ENCODE results near the gene SLC7A1. TPM values are rescaled to one million over a fixed set of nuclear protein-coding genes. Genes with fewer than 3 reads are reported as not detected.

Gene SLC7A1
- total and polyA plus RNA-seq, 2 of the 8 experiments (the other 6 are each of a cell fraction or from before 2014, with no cell fraction given) = 26.8 to 114 TPM

- no peak overlapping the region for H4K8ac ChIP-seq (ENCODE audit: extremely low read depth, insufficient read depth, low read length)
- no peaks in the 10 kb centered on the region for H3K79me2 ChIP-seq (ENCODE audit: control insufficient read depth in 1 of 2, insufficient read depth in 2 of 2, low read length in 2 of 2)
- H3K4me2 ChIP-seq (ENCODE audit: insufficient read depth in 1 of 2, low read depth in 2 of 2, low read length in 2 of 2) = no peak overlapping the region
- H3K9ac ChIP-seq (replicated peaks in 1 of 4; ENCODE audit: extremely low read depth in 1 of 4, low read depth in 3 of 4, low read length in 3 of 4) = no peak overlapping the region
- ChIA-PET POLR2A (ENCODE audit: partially characterized antibody) (no interaction called here), CTCF (ENCODE audit: partially characterized antibody) (interaction anchor here (0.6 to 3.5 kb wide), 11 partner anchors 7 to 673 kb away, joined by 3 to 25 read pairs (median 4); no protein-coding TSS in a partner anchor)
- no peak overlapping the region for H2BK15ac ChIP-seq (ENCODE audit: low read length)
- H3K4ac ChIP-seq (replicated peaks; ENCODE audit: insufficient read length, low read depth, low read length) = no peak overlapping the region
- no peaks in the 10 kb centered on the region for H4K20me1 ChIP-seq (replicated peaks in 1 of 2; ENCODE audit: control insufficient read depth in 1 of 2, insufficient read depth in 2 of 2, low read length in 2 of 2)
- no peak overlapping the region for H4K91ac ChIP-seq (replicated peaks; ENCODE audit: insufficient read length, low read length)
- DNase-seq (ENCODE audit: low read depth in 1 of 2, low spot score in 2 of 2) = no peak
- no peak overlapping the region for H2BK12ac ChIP-seq (ENCODE audit: low read depth, low read length)
- H2AFZ ChIP-seq (ENCODE audit: low read length) = no peak overlapping the region
- no peak for FAIRE-seq
- no peak overlapping the region for H2BK120ac ChIP-seq (replicated peaks; ENCODE audit: low read depth, low read length)
- no peak for TF ChIP-seq RAD21 (IDR thresholded peaks at IDR 0.05 in 1 of 2, conservative IDR thresholded peaks at IDR 0.05 in 1 of 2; ENCODE audit: low read depth in 2 of 2, low read length in 2 of 2)
- TF ChIP-seq POLR2AphosphoS5 (IDR thresholded peaks at IDR 0.05; ENCODE audit: low read depth, low read length) = no peak
- TF ChIP-seq, protein P1, sequence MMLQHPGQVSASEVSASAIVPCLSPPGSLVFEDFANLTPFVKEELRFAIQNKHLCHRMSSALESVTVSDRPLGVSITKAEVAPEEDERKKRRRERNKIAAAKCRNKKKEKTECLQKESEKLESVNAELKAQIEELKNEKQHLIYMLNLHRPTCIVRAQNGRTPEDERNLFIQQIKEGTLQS (IDR thresholded peaks at IDR 0.05; ENCODE audit: insufficient read depth, low read depth, low read length) = no peak
- no peak for TF ChIP-seq SIRT6 (IDR thresholded peaks at IDR 0.05; ENCODE audit: low read length)
- no peak for TF ChIP-seq CREB1 (IDR thresholded peaks at IDR 0.05)
- TF ChIP-seq JUND (IDR thresholded peaks at IDR 0.05; ENCODE audit: low read length) = no peak
- TF ChIP-seq RFX5 (IDR thresholded peaks at IDR 0.05; ENCODE audit: borderline replicate concordance, low read depth, low read length) = no peak
- TF ChIP-seq E2F6 (IDR thresholded peaks at IDR 0.05) = no peak
- no peak for TF ChIP-seq FOSL1 (IDR thresholded peaks at IDR 0.05; ENCODE audit: insufficient read depth, low read depth, low read length)
- no peak for TF ChIP-seq EZH2 (IDR thresholded peaks at IDR 0.05; ENCODE audit: low read depth, low read length, severe bottlenecking)
- H3K23ac ChIP-seq (ENCODE audit: insufficient read length) = no peak overlapping the region
- H3K14ac ChIP-seq (ENCODE audit: insufficient read length) = no peak overlapping the region
- H3K4me3 ChIP-seq (ENCODE audit: extremely low read depth in 1 of 4, insufficient read depth in 2 of 4, low read depth in 3 of 4, low read length in 4 of 4) = no peak overlapping the region
- no peak overlapping the region for H4K5ac ChIP-seq (ENCODE audit: insufficient read length, low read depth, low read length)
- no peak overlapping the region for H2BK5ac ChIP-seq (ENCODE audit: low read depth, low read length)
- H3K27ac ChIP-seq (ENCODE audit: low read depth, low read length) = no peak overlapping the region
- H3K36me3 ChIP-seq (ENCODE audit: control insufficient read depth in 2 of 4, insufficient read depth in 4 of 4, low read length in 3 of 4) = no peaks in the 10 kb centered on the region
- no peak overlapping the region for H2BK20ac ChIP-seq (ENCODE audit: low read length)
- H3K18ac ChIP-seq (ENCODE audit: extremely low read depth, low read length) = no peak overlapping the region
- 91% methylated on average over 23 of the region's 25 CpGs; no CpG with 5 or more reads in 1 of the 2 experiments for WGBS, 2 experiments (ENCODE audit: extremely low coverage in 1 of 2, insufficient coverage in 1 of 2, insufficient read length in 1 of 2, insufficient replicate concordance in 2 of 2, low coverage in 1 of 2, low lambda C conversion rate in 2 of 2, missing lambda C conversion rate in 1 of 2)
- H3K23me2 ChIP-seq (ENCODE audit: low read depth, low read length) = no peaks in the 10 kb centered on the region
- H3K4me1 ChIP-seq (replicated peaks in 1 of 4; ENCODE audit: control insufficient read depth in 3 of 4, insufficient read depth in 4 of 4, low read length in 3 of 4) = peaks cover 2 to 4% (median 3%) of the 10 kb centered on the region in 4 experiments; a peak in 5 of 7 replicates
- no peaks in the 10 kb centered on the region for H3K27me3 ChIP-seq (replicated peaks in 1 of 4; ENCODE audit: control insufficient read depth in 3 of 4, extremely low read depth in 1 of 4, insufficient read depth in 3 of 4, low read length in 3 of 4)
- no peak overlapping the region for H2AK5ac ChIP-seq (ENCODE audit: low read depth, low read length)
- no peak overlapping the region for H3K56ac ChIP-seq (replicated peaks; ENCODE audit: insufficient read length, low read depth, low read length)
- no peaks in the 10 kb centered on the region for H3K79me1 ChIP-seq (ENCODE audit: low read depth, low read length)
- H3K9me3 ChIP-seq (ENCODE audit: insufficient read depth in 2 of 2, low read depth in 1 of 2, low read length in 1 of 2) = no peaks in the 10 kb centered on the region
Observed at GRCh38 chr13:29479716-29480492, 115.6 kb downstream of the SLC7A1 start.

Measured in H1 (cell line).